SK-MEL-5 (cell line): ENCODE measurements around the gene HTR3C. TPM values are rescaled to one million over a fixed set of nuclear protein-coding genes. Genes with fewer than 3 reads are reported as not detected.
A peak's percentile ranks its signal among the peaks of the same experiment; 100 is the strongest.
"Not testable (repeated sequence)": the region's sequence is repeated elsewhere in the genome, so short reads cannot be mapped to it uniquely, and the experiment has no call there.

Experiments used
- DNase-seq: peaks from one replicate; pipeline ENCODE4 v3.0.0-alpha.2; 2016; ENCODE audit warnings: low read depth, low spot score
- in situ Hi-C: cut with HindIII; loops from 2 replicates; pipeline ENCODE4 v1.10.0; 2016; ENCODE audit warnings: low sequenced_read_pairs, high pct_unique_total_duplicates, low pct_unique_long_range_greater_than_20kb
- polyA plus RNA-seq, 2 experiments: library from polyadenylated mRNA; depleted of rRNA; stranded (reverse); fragments of >200 nt; gene quantifications; 2 replicates each; pipeline ENCODE4 v1.2.3, GENCODE V29; 2015
- total RNA-seq: library from RNA; depleted of rRNA; stranded (reverse); fragments of >200 nt; shearing (Covaris generic); gene quantifications from 2 replicates; pipeline ENCODE4 v1.2.3, GENCODE V29; 2014; rRNA removed

HTR3C gene
- not detected in 2 replicates for total RNA-seq
- not detected in 2 replicates for polyA plus RNA-seq (2015; cell fraction: cytosol; rRNA removed)
- not detected in 2 replicates for polyA plus RNA-seq (2015; cell fraction: nucleus; rRNA removed)

- DNase-seq: no peak
- in situ Hi-C loops: no loop called here
These were observed at the start of gene HTR3C for GRCh38 chr3:184052767-184053166. HTR3C (plus strand) TSS chr3:184053047; CDS start chr3:184053081, 34 bp downstream.

GRCh38 chr3:184003187-184003967 lies 49.5 kb upstream of the HTR3C start:
- no peak for DNase-seq
- in situ Hi-C loops: no loop called here

GRCh38 chr3:184004476-184004875 lies 48.4 kb upstream of the HTR3C start:
- in situ Hi-C loops: no loop called here
- peak; percentile 43 for DNase-seq

- DNase-seq: peak; percentile 19
These were observed 46.8 kb upstream of the HTR3C start for GRCh38 chr3:184005941-184006507.

GRCh38 chr3:184007143-184007813 lies 45.6 kb upstream of the HTR3C start:
- in situ Hi-C loops: not testable (repeated sequence)

More at GRCh38 chr3:184005941-184006507, 46.8 kb upstream of the HTR3C start:
- in situ Hi-C loops: no loop called here

GRCh38 chr3:184008161-184008560 lies 44.7 kb upstream of the HTR3C start:
- in situ Hi-C loops: no loop called here
- no peak for DNase-seq

More at GRCh38 chr3:184007143-184007813, 45.6 kb upstream of the HTR3C start:
- not testable (repeated sequence) for DNase-seq

- in situ Hi-C loops: no loop called here
- no peak for DNase-seq
These were observed 41.5 kb upstream of the HTR3C start for GRCh38 chr3:184011230-184011876.

- in situ Hi-C loops: no loop called here
- no peak for DNase-seq
These were observed 40.6 kb upstream of the HTR3C start for GRCh38 chr3:184011937-184012889.

- in situ Hi-C loops: no loop called here
- no peak for DNase-seq
These were observed 37.3 kb upstream of the HTR3C start for GRCh38 chr3:184015381-184016019.

GRCh38 chr3:184016169-184016570 lies 36.7 kb upstream of the HTR3C start:
- peak; percentile 9 for DNase-seq
- in situ Hi-C loops: no loop called here

GRCh38 chr3:184016811-184017671 lies 35.8 kb upstream of the HTR3C start:
- in situ Hi-C loops: no loop called here
- DNase-seq: peak; percentile 59

GRCh38 chr3:184017672-184018423 lies 35.0 kb upstream of the HTR3C start, which contains the start of gene ABCC5:
ABCC5 (minus strand) TSS chr3:184017884; CDS start chr3:184014392, 3,492 bp downstream.
- peak; percentile 95 for DNase-seq
- in situ Hi-C loops: no loop called here

GRCh38 chr3:184018424-184018973 lies 34.3 kb upstream of the HTR3C start:
- in situ Hi-C loops: no loop called here

GRCh38 chr3:184022323-184022722 lies 30.5 kb upstream of the HTR3C start:
- in situ Hi-C loops: no loop called here
- no peak for DNase-seq

More at GRCh38 chr3:184018424-184018973, 34.3 kb upstream of the HTR3C start:
- DNase-seq: no peak
